IMR-90 (cell line): ENCODE results near the gene ACTG2. TPM values are rescaled to one million over a fixed set of nuclear protein-coding genes. Genes with fewer than 3 reads are reported as not detected.

ENCODE experiments used
- ATAC-seq: fragments of 200-7000 bp; cut with Tn5 transposase; 2 replicates; pipeline ENCODE4 v1.9.1; 2020; ENCODE audit warnings: low read depth, mild to moderate bottlenecking, moderate library complexity
- BruUV-seq: library from RNA; stranded (reverse); fragments of 400-500 nt; replicated peaks from 2 replicates; lab custom pipeline; 2021; lab: Mats Ljungman, UMichigan
- CTCF ChIA-PET: fragments of 300-600 bp; formaldehyde crosslinking; extraction: SDS; loops from one replicate; lab custom pipeline; 2021; ENCODE audit warnings: antibody characterized with exemption; lab: Yijun Ruan, JAX
- POLR2A ChIA-PET: fragments of 300-600 bp; sonication (Branson Sonifier 250); formaldehyde crosslinking; loops from one replicate; lab custom pipeline; 2022; ENCODE audit warnings: antibody characterized with exemption; ENCODE audit not compliant: unreplicated experiment; lab: Charles Lee
- DNase-seq: peaks from one replicate; pipeline ENCODE4 v3.0.0; 2013
- H2AFZ ChIP-seq: replicated peaks from 2 replicates; pipeline ENCODE3; 2013; ENCODE audit warnings: low read length, mild to moderate bottlenecking; ENCODE audit not compliant: poor library complexity
- H2AK5ac ChIP-seq: 2 replicates; pipeline ENCODE4 v1.6.1; 2013; ENCODE audit warnings: low read depth, low read length, inconsistent platforms
- H2AK9ac ChIP-seq: replicated peaks from 2 replicates; pipeline ENCODE3; 2013; ENCODE audit warnings: mild to moderate bottlenecking, low read depth, low read length, moderate library complexity; ENCODE audit not compliant: poor library complexity
- H2BK120ac ChIP-seq: 2 replicates; pipeline ENCODE4 v1.6.1; 2013; ENCODE audit warnings: low read depth, low read length, inconsistent platforms
- H2BK15ac ChIP-seq: 3 replicates; pipeline ENCODE4 v1.6.1; 2013; ENCODE audit warnings: low read depth, low read length, inconsistent platforms
- H2BK20ac ChIP-seq: 2 replicates; pipeline ENCODE4 v1.6.1; 2013; ENCODE audit warnings: low read depth, mild to moderate bottlenecking, inconsistent platforms, low read length, moderate library complexity
- H2BK5ac ChIP-seq: 2 replicates; pipeline ENCODE4 v1.6.1; 2013; ENCODE audit warnings: mild to moderate bottlenecking, low read depth, low read length, inconsistent platforms; ENCODE audit not compliant: poor library complexity, severe bottlenecking
- H3K14ac ChIP-seq: replicated peaks from 2 replicates; pipeline ENCODE4 v1.6.1; 2013; ENCODE audit warnings: low read depth, low read length, inconsistent platforms
- H3K18ac ChIP-seq: 2 replicates; pipeline ENCODE4 v1.6.1; 2013; ENCODE audit warnings: low read depth, low read length, control low read depth
- H3K23ac ChIP-seq: 2 replicates; pipeline ENCODE4 v1.6.1; 2013; ENCODE audit warnings: low read depth, low read length, inconsistent platforms
- H3K27ac ChIP-seq: 2 replicates; pipeline ENCODE4 v1.5.1; 2013; ENCODE audit warnings: mild to moderate bottlenecking, control low read depth, low read length; ENCODE audit not compliant: insufficient read depth
- H3K27me3 ChIP-seq: 2 replicates; pipeline ENCODE4 v1.6.1; 2013; ENCODE audit warnings: low read length; ENCODE audit not compliant: control insufficient read depth, insufficient read depth
- H3K36me3 ChIP-seq: 2 replicates; pipeline ENCODE4 v1.6.1; 2013; ENCODE audit warnings: low read length, mixed read lengths; ENCODE audit not compliant: control insufficient read depth, insufficient read depth
- H3K4ac ChIP-seq: 2 replicates; pipeline ENCODE4 v1.6.1; 2013; ENCODE audit warnings: low read depth, low read length, inconsistent platforms
- H3K4me1 ChIP-seq: 2 replicates; pipeline ENCODE4 v1.6.1; 2013; ENCODE audit warnings: low read length, mixed read lengths; ENCODE audit not compliant: control insufficient read depth, insufficient read depth
- H3K4me2 ChIP-seq: 2 replicates; pipeline ENCODE4 v1.6.1; 2013; ENCODE audit warnings: low read depth, mild to moderate bottlenecking, control low read depth, low read length, moderate library complexity
- H3K4me3 ChIP-seq: 2 replicates; pipeline ENCODE4 v1.5.1; 2013; ENCODE audit warnings: low read depth, mild to moderate bottlenecking, control low read depth, low read length, moderate library complexity; ENCODE audit not compliant: insufficient read depth
- H3K56ac ChIP-seq: 2 replicates; pipeline ENCODE4 v1.6.1; 2013; ENCODE audit warnings: low read length, inconsistent platforms; ENCODE audit not compliant: insufficient read depth; ENCODE audit errors: extremely low read depth
- H3K79me1 ChIP-seq, 2 experiments: 2 replicates each; pipeline ENCODE4 v1.6.1; 2013; ENCODE audit warnings: low read length in 2 of 2, inconsistent platforms in 1 of 2, low read depth in 1 of 2
- H3K9ac ChIP-seq: 2 replicates; pipeline ENCODE4 v1.6.1; 2013; ENCODE audit warnings: low read depth, low read length, control low read depth
- H3K9me1 ChIP-seq: 2 replicates; pipeline ENCODE4 v1.6.1; 2013; ENCODE audit warnings: low read length, inconsistent platforms; ENCODE audit not compliant: insufficient read depth
- H3K9me3 ChIP-seq: 2 replicates; pipeline ENCODE4 v1.6.1; 2013; ENCODE audit warnings: low read length; ENCODE audit not compliant: control insufficient read depth, insufficient read depth
- H4K20me1 ChIP-seq: 2 replicates; pipeline ENCODE4 v1.6.1; 2013; ENCODE audit warnings: low read length, inconsistent platforms; ENCODE audit not compliant: insufficient read depth
- H4K5ac ChIP-seq: 2 replicates; pipeline ENCODE4 v1.6.1; 2013; ENCODE audit warnings: mild to moderate bottlenecking, low read depth, low read length, control low read depth
- H4K8ac ChIP-seq, 2 experiments: 2 replicates each; pipeline ENCODE4 v1.6.1; 2013; ENCODE audit warnings: low read depth in 2 of 2, low read length in 2 of 2, control low read depth in 1 of 2, inconsistent platforms in 1 of 2
- H4K91ac ChIP-seq: 2 replicates; pipeline ENCODE4 v1.6.1; 2013; ENCODE audit warnings: low read depth, low read length, inconsistent platforms; ENCODE audit not compliant: insufficient read depth
- CEBPB ChIP-seq: IDR thresholded peaks from 2 replicates; pipeline ENCODE4 v1.6.1; 2012; ENCODE audit warnings: low read depth, low read length, improper control_type of control experiment
- RFX5 ChIP-seq: IDR thresholded peaks from 2 replicates; pipeline ENCODE4 v1.8.0; 2012; ENCODE audit warnings: low read depth, mild to moderate bottlenecking, low read length, moderate library complexity
- WGBS, 2 experiments: methylation state at CpG; one replicate each; pipeline versions ENCODE4 v1.1.5 to v1.1.7; 2013; ENCODE audit warnings: missing lambda C conversion rate in 2 of 2; ENCODE audit not compliant: insufficient read length in 1 of 2; ENCODE audit errors: extremely low coverage in 2 of 2; 5-methylcytosine and 5-hydroxymethylcytosine counted together
- dilution Hi-C: fragments of 300-500 bp; cut with HindIII; formaldehyde crosslinking; loops from one replicate; pipeline ENCODE4 v1.14.3; 2018; ENCODE audit warnings: low sequenced_read_pairs; ENCODE audit not compliant: unreplicated experiment
- in situ Hi-C: fragments of 300-500 bp; cut with MboI; formaldehyde crosslinking; loops from 3 replicates; pipeline ENCODE4 v1.14.3; 2019; ENCODE audit warnings: low sequenced_read_pairs, inconsistent platforms, mixed read lengths
- intact Hi-C: fragments of 100-400 bp; cut with micrococcal nuclease; formaldehyde crosslinking; loops from 2 replicates; pipeline ENCODE4 v1.10.0; 2022
- polyA plus RNA-seq, 3 experiments: library from polyadenylated mRNA; depleted of rRNA; stranded (reverse); fragments of >200 nt; gene quantifications; 2 replicates each; pipeline ENCODE4 v1.2.3, GENCODE V29; 2012; ENCODE audit warnings: low replicate concordance in 1 of 3
- total RNA-seq: library from RNA; depleted of rRNA; stranded (reverse); fragments of >200 nt; gene quantifications from 2 replicates; pipeline ENCODE4 v1.2.3, GENCODE V29; 2012

ACTG2 gene
- total and polyA plus RNA-seq, 2 of the 4 experiments (the other 2 are of a cell fraction): 523 to 899 TPM

DNA sequence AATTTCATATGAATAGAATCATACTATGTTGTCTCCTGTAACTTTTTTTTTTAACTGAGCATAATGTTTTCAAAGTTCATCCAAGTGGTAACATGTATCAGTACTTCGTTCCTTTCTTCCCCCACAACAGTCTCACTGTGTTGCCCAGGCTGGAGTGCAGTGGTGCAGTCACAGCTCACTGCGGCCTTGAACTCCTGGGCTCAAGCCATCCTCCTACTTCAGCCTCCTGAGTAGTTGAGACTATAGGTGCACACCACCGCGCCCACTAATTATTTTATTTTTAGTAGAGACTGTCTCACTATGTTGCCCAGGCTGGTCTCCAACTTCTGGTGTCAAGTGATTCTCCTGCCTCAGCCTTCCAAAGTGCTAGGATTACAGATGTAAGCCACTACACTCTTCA is 68.5 kb downstream of the ACTG2 start:
- Histone ChIP-seq H2AK5ac (no peak overlapping the region), H3K56ac (no peak overlapping the region), H3K79me1 (peaks cover 7 to 10% of the 10 kb centered on the region in 2 experiments; a peak in 2 of 4 replicates), H4K8ac (no peak overlapping the region), H3K14ac (no peak overlapping the region), H3K9me1 (peaks cover 4% of the 10 kb centered on the region; the same call in 1 of the 2 replicates), H3K4me2 (no peak overlapping the region), H3K18ac (no peak overlapping the region), H2AK9ac (no peak overlapping the region), H2AFZ (no peak overlapping the region), H2BK15ac (no peak overlapping the region), H4K20me1 (peaks cover 8% of the 10 kb centered on the region), H3K36me3 (peaks cover 18% of the 10 kb centered on the region), H4K91ac (no peak overlapping the region), H3K9ac (no peak overlapping the region), H3K27me3 (no peaks in the 10 kb centered on the region), H3K23ac (no peak overlapping the region), H3K27ac (no peak overlapping the region), H4K5ac (no peak overlapping the region), H2BK5ac (no peak overlapping the region), H3K9me3 (peaks cover 3% of the 10 kb centered on the region), H3K4ac (no peak overlapping the region), H2BK20ac (no peak overlapping the region), H2BK120ac (no peak overlapping the region), H3K4me1 (no peaks in the 10 kb centered on the region), H3K4me3 (no peak overlapping the region)
- intact Hi-C loops (no loop called here), in situ Hi-C loops (no loop called here), dilution Hi-C loops (no loop called here)
- ChIA-PET CTCF (no interaction called here), POLR2A (no interaction called here)
- no peak for TF ChIP-seq CEBPB
- TF ChIP-seq RFX5: no peak
- no peak for ATAC-seq
- no CpG with 5 or more reads among the region's 4 CpGs for WGBS, 2 experiments
- no peak for DNase-seq
- no TSS peak for BruUV-seq
